GM21717 (cell line): ENCODE data around the gene CDK19.

Experiments used
- ATAC-seq: cut with Tn5 transposase; IDR thresholded peaks from one replicate; pipeline ENCODE4 v1.9.1; 2021; ENCODE audit warnings: mild to moderate bottlenecking, moderate library complexity; ENCODE audit not compliant: unreplicated experiment

The CDK19 gene

DNA sequence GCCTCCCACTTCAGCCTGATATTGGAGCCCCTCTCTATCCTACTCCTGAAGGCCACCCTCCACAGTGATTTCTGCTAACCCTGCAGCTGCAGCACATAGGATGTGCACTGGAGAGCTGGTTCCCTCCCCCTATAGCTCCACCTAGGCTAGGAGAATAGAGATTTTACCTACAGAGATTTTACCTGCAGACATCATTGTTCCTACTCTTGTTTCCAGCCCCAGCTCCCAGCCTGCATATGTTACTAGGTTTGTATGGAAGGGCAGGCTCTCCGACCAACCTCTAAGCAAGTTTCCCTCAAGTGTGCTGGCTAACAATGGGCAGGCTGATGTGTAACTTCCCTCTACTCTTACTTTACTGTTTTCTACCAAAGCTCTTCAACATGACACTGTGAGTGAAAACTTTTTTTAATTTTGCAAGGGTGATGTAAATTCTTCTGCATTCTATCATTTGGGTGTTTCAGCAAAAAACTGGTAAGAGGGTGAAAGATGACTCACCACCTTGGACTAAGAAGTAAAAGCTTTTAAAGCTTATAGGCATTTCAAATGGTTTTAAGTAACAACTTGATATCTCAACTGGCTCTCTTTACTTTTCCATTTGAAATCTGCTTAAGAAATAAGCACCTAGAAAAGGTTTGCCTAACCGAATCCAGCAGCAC is 106.8 kb downstream of the CDK19 start:
- ATAC-seq, result no peak

GRCh38 chr6:110705543-110705942 is 109.7 kb downstream of the CDK19 start:
- no peak for ATAC-seq

- ATAC-seq, result no peak
Measured at GRCh38 chr6:110703906-110704594, 111.2 kb downstream of the CDK19 start.

- ATAC-seq, result no peak
Measured at GRCh38 chr6:110703010-110703905, 112.0 kb downstream of the CDK19 start.

DNA sequence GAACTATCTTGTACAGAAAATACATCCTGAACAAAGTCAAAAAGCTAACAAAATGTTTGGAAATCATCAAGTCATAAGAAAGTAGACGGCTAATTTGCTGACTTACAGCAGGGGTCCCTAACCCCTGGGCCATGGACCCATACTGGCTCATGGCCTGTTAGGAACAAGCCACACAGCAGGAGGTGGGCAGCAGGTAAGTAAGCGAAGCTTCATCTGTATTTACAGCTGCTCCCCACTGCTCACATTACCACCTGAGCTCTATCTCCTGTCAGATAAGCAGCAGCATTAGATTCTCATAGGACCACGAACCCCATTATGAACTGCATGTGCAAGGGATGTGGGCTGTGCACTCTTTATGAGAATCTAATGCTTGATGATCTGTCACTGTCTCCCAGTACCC is 115.5 kb downstream of the CDK19 start:
- no peak for ATAC-seq

DNA sequence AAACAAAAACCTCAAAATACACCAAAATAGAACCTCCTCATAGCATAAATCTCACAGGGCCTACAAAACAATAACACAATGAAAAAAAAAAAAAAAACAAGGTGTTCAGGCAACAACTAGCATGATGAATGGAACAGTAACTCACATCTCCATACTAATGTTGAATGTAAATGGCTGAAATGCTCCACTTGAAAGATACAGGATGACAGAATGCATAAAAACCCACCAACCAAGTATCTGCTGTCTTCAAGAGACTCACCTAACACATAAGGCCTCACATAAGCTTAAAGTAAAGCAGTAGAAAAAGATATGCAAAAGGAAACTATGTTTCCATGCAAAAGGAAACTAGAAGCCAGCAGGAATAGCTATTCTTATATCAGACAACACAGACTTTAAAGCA is 121.3 kb downstream of the CDK19 start:
- ATAC-seq, result no peak

DNA sequence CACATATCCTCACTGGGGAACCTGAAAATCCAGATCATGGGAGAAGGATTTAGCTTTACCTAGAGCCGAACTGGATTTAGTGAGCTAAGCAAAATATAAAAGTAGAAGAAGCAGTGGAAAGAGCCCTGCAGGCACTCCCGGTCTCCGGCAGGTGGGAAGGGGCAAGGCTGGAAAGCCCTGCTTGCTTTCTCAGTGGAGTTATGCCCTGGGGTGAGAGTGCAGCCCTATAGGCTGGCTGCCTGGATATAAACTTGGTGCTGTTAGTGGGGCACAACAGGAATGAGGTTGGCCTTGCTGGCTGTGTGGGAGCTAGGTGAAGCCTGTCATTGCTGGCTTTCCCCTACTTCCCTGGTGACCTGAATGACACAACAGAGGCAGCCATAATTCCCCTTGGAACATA is 122.0 kb downstream of the CDK19 start:
- no peak for ATAC-seq

GRCh38 chr6:110690916-110691315 is 124.4 kb downstream of the CDK19 start:
- ATAC-seq, result no peak

GRCh38 chr6:110690106-110690654 is 125.1 kb downstream of the CDK19 start:
- ATAC-seq, result no peak

DNA sequence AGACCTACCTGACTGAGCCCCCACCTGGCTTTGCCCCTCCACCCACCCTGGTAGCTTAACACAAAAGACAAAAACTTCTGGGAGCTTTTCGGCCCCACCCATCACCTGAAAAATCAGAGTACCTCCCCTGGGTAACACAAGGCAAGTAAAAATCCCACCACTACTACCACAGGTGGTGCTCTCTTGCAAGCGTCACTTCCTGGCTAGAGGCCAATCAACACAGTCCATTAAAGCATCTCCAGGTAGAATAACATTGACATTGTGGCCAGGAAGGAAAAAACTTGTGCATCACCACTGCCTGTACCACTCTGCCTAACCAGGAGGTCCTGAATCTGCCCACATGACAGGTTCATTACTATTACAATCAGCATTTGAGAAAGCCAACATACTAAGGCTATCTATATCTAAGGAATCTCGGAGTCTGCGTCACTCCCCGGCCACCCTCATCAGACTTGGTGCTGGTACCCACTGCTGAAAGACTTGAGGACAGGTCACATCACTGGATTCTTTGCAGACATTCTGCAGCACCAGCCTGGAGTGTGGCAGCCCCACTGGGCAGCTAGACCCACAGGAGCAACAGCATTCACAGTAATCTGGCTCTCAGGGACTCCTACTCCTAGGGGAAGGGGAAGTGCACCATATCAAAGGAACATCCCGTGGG is 125.9 kb downstream of the CDK19 start:
- ATAC-seq, result no peak

DNA sequence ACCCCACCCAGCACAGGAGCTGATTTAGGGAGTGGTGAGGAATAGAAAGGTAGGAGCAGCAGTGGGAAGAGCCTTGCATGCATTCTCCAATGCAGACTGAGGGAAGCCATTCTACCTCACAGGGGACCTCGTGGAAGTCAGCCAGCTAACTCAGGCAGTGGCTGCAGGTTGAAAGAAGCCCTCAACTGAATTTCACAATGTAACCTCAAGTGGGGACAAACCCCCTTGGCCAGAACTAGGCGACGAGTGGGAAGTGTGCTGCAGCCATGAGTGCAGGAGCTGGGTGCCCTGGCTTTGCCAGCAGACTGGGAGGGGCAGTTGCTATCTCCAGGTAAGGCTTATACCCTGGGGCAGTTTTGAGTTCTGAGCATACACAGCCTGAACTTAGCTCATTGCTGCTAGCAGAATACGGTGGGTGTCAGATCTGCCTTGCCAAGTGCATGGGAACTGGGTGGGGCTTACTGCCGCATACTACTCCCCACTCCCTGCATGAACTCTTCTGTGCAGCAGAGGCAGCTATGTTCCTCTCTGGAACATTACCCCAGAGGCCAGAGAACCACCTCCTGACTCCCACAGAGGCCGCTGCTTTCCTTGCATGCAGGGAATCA is 126.5 kb downstream of the CDK19 start:
- no peak for ATAC-seq

DNA sequence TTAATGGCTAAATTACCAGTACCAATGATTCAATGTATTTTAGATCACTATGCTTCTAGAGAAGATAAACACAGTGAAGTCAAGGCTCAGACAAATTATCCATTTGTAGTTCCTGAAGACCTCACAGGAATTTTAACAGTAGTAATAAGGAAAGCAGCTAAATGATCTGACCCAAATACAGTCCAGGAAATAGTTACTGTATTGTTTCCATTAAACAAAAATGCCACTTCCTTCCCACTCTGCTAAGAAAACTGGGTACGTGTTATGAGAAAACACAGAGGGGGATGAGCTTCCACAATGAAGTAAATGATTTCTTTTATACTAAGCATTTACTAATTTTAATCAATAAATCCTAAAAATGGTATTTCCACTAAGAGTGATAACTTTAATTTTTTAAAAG is 127.9 kb downstream of the CDK19 start:
- no peak for ATAC-seq

- ATAC-seq, result no peak
Measured at GRCh38 chr6:110683241-110683640, 132.0 kb downstream of the CDK19 start.

DNA sequence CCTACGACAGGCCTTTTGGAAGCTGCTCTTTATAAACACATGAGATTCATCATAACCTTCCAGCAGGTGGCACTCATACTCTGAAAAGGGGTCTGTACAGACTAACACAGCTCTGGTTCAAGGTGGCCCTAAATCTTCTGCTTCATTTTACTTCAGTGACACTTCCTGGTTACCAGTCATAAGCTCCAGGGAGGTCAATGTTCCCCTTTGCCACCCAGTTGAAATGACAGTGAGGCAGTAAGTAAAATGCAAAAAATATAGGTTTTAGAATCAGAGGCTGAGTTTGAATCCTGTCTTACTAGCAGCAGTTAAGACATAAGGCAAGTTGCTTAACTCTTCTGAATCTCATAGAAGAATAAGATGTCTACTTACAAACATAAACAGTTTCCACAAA is 132.8 kb downstream of the CDK19 start:
- ATAC-seq, result peak; percentile 96

GRCh38 chr6:110681543-110682459 is 133.5 kb downstream of the CDK19 start:
- no peak for ATAC-seq

DNA sequence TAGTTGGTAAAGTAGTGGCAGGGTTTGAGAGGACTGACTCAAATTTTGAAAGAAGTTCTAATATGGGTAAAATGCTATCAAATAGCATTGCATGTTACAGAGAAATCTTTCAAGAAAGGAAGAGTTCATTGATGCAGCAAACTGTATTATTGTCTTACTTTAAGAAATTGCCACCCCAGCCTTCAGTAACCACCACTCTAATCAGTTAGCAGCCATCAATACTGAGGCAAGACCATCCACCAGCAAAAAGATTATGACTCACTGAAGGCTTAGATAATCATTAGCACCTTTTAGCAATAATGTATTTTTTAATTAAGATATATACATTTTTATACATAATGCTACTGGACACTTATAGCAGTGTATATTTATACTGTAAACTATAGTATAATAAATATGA is 138.9 kb downstream of the CDK19 start:
- no peak for ATAC-seq

DNA sequence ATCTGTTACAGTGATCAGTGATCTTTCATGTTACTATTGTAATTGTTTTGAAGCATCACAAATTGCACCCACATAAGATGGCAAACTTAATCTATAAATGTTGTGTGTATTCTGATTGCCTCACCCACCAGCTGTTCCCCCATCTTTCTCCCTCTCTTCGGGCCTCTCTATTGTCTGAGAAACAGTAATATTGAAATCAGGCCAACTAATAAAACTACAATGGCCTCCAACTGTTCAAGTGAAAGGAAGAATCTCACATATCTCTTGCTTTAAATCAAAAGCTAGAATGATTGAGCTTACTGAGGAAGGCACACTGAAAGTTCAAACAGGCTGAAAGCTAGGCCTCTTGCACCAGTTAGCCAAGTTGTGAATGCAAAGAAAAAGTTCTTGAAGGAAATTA is 141.2 kb downstream of the CDK19 start:
- no peak for ATAC-seq

DNA sequence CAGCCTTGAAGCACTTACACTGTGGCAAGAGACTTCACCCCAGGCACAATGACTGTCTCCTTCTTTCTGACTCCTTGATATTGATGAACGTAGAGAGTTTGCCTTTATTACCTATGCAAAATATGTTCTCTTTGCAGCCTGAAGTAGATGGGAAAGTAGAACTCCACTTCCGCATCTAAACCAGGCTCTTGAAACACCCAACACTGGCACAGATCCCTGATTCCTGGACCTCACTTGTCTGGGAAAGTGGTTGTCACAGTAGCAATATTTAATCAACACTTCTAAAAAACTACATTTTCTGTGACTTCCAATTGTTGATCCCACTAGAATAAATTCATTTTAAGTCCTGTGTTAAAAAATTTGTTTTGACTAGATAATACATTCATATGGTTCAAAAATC is 143.1 kb downstream of the CDK19 start:
- no peak for ATAC-seq

DNA sequence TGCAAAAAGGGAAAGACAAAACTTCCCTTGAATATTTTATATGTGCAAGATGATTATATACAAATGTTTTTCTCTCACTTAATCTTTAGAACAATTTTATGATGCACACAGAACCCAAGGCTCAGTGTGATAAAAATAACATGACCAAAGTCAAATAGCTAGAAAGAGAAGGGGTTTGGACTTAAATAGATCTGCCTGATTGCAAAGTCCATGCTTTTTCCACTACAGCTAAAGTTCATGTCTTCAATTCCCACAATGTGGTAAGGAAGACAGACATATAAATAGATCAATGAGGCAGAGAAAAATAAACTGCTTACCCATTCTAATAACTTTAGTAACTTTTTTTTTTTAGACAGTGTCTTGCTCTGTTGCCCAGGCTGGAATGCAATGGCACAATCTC is 143.8 kb downstream of the CDK19 start:
- ATAC-seq, result no peak

GRCh38 chr6:110665600-110665999 is 149.7 kb downstream of the CDK19 start:
- ATAC-seq, result no peak
